SU-DHL-6 (cell line): ENCODE data around the gene IRGQ.

Experiments used
- H2AFZ ChIP-seq: fragments of 200-600 bp; sonication (generic); 2 replicates; pipeline ENCODE4 v1.6.1; 2014; ENCODE audit warnings: low read depth, mild to moderate bottlenecking, moderate library complexity, mixed read lengths, antibody characterized with exemption, low read length; ENCODE audit not compliant: severe bottlenecking
- H3F3A ChIP-seq: fragments of 200-600 bp; shearing (Covaris generic); 2 replicates; pipeline ENCODE4 v1.6.0; 2016; ENCODE audit warnings: antibody characterized with exemption, mild to moderate bottlenecking; ENCODE audit not compliant: insufficient read depth
- H3K27ac ChIP-seq: fragments of 200-600 bp; sonication (generic); 2 replicates; pipeline ENCODE4 v1.5.1; 2016; ENCODE audit warnings: low read depth, mild to moderate bottlenecking, low read length, moderate library complexity, mixed read lengths
- H3K27me3 ChIP-seq: fragments of 200-600 bp; sonication (generic), shearing (Covaris generic); 2 replicates; pipeline ENCODE4 v1.6.0; 2014; ENCODE audit warnings: mild to moderate bottlenecking, low read length
- H3K36me3 ChIP-seq: fragments of 200-600 bp; sonication (generic); 2 replicates; pipeline ENCODE4 v1.6.1; 2014; ENCODE audit warnings: mild to moderate bottlenecking, low read length, mixed read lengths
- H3K4me2 ChIP-seq: fragments of 300-600, 200-600 bp; shearing (Covaris generic), sonication (generic); 2 replicates; pipeline ENCODE4 v1.6.0; 2014; ENCODE audit warnings: low read length, low read depth, mild to moderate bottlenecking; ENCODE audit not compliant: poor library complexity, severe bottlenecking
- H3K4me3 ChIP-seq: fragments of 200-600 bp; sonication (generic); 2 replicates; pipeline ENCODE4 v1.5.1; 2014; ENCODE audit warnings: antibody characterized with exemption, low read length, mild to moderate bottlenecking, mixed read lengths; ENCODE audit not compliant: insufficient read depth, poor library complexity, severe bottlenecking
- H3K79me2 ChIP-seq: fragments of 200-600 bp; sonication (generic); 2 replicates; pipeline ENCODE4 v1.6.1; 2014; ENCODE audit warnings: mild to moderate bottlenecking, low read length, moderate library complexity; ENCODE audit not compliant: insufficient read depth
- H3K9ac ChIP-seq: fragments of 200-600 bp; sonication (generic); 2 replicates; pipeline ENCODE4 v1.7.0; 2014; ENCODE audit warnings: mild to moderate bottlenecking, low read length
- H3K9me2 ChIP-seq: fragments of 200-600 bp; sonication (generic); replicated peaks from 2 replicates; pipeline ENCODE4 v1.6.1; 2014; ENCODE audit warnings: low read length; ENCODE audit not compliant: insufficient read depth
- H3K9me3 ChIP-seq: fragments of 200-600 bp; sonication (generic); 2 replicates; pipeline ENCODE4 v1.6.1; 2014; ENCODE audit warnings: low read length, mixed read lengths; ENCODE audit not compliant: insufficient read depth
- H4K20me1 ChIP-seq: fragments of 200-600 bp; sonication (generic); 2 replicates; pipeline ENCODE4 v1.6.1; 2014; ENCODE audit warnings: low read depth, mild to moderate bottlenecking, antibody characterized with exemption, low read length, moderate library complexity, mixed read lengths
- EZH2phosphoT487 ChIP-seq: fragments of 200-600 bp; sonication (generic), shearing (Covaris generic); conservative IDR thresholded peaks from 2 replicates; pipeline ENCODE4 v1.6.1; 2018; ENCODE audit warnings: mild to moderate bottlenecking, antibody characterized with exemption, low read length, moderate library complexity, mixed read lengths
- TF ChIP-seq, protein P1 (sequence below): fragments of 200-600 bp; sonication (generic); IDR thresholded peaks from one replicate; pipeline ENCODE4 v1.5.1; 2017; ENCODE audit warnings: antibody characterized with exemption, mild to moderate bottlenecking, low read length, moderate library complexity; ENCODE audit not compliant: insufficient read depth, poor library complexity, severe bottlenecking

Gene IRGQ

DNA sequence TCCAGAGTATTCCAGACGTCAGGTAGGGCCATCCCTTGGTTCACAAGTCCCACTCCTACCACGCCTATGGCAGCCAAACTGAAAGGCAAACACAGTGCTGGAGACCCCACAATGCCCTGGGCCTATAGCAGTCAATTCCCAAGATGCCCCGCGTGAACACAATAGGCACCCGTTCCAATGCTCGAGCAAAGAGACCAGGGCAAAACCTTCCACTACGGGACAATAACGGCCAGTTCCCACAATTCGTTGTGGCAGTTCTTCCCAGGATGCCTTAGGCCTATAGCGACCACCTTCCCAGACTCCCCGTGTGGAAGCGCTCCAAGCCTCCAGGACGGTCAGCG is 23.0 kb upstream of the IRGQ start:
- Histone ChIP-seq H3K27ac (peak overlapping the region; percentile 69), H3K27me3 (no peaks in the 10 kb centered on the region), H3K9me2 (no peaks in the 10 kb centered on the region), H3K4me2 (peak overlapping the region; percentile 78), H3K36me3 (no peaks in the 10 kb centered on the region), H3F3A (peaks cover 17% of the 10 kb centered on the region; the same call in 1 of the 2 replicates), H3K9ac (peak overlapping the region; percentile 75), H3K79me2 (peaks cover 37% of the 10 kb centered on the region), H4K20me1 (no peaks in the 10 kb centered on the region), H3K9me3 (no peaks in the 10 kb centered on the region), H3K4me3 (peak overlapping the region; percentile 65), H2AFZ (peak overlapping the region; percentile 83)
- no peak for TF ChIP-seq EZH2phosphoT487
- TF ChIP-seq, protein P1, sequence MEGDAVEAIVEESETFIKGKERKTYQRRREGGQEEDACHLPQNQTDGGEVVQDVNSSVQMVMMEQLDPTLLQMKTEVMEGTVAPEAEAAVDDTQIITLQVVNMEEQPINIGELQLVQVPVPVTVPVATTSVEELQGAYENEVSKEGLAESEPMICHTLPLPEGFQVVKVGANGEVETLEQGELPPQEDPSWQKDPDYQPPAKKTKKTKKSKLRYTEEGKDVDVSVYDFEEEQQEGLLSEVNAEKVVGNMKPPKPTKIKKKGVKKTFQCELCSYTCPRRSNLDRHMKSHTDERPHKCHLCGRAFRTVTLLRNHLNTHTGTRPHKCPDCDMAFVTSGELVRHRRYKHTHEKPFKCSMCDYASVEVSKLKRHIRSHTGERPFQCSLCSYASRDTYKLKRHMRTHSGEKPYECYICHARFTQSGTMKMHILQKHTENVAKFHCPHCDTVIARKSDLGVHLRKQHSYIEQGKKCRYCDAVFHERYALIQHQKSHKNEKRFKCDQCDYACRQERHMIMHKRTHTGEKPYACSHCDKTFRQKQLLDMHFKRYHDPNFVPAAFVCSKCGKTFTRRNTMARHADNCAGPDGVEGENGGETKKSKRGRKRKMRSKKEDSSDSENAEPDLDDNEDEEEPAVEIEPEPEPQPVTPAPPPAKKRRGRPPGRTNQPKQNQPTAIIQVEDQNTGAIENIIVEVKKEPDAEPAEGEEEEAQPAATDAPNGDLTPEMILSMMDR, result no peak

DNA sequence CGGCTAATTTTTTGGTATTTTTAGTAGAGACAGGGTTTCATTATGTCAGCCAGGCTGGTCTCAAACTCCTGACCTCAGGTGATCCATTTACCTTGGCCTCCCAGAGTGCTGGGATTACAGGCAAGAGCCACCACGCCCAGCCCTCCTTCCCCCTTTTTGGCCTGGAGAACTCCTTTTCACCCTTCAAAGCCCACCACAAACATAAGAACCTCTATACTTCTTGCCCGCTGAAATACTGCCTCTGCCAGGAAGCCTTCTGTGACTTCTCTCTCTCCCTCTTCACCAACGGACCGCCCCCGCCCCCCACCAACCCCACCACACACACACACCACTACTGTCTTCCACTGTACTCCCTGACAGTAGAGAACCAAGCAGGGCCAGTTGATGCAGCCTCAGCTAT is 21.0 kb upstream of the IRGQ start:
- no peak overlapping the region for H3K4me3 ChIP-seq
- H3K4me2 ChIP-seq, result no peak overlapping the region

DNA sequence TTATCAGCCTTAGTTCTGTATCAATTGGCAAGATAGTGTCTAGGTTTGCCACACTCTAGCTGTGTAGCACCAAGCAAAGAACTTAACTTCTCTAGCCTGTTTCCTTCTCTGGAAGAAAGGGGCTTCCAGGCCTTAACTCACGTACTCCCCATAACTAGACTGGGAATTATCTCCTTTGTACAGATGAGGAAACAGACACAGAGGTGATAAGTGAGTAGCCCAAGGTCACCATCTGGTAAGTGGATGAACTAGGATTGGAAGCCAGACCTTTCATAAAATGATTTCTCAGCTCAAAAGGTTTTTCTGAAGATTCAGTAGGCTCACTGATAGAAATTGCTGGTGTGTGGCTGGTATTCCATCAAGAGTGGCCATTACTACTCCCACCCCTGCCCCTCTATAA is 20.4 kb upstream of the IRGQ start:
- Histone ChIP-seq H3K79me2 (peaks cover 44% of the 10 kb centered on the region), H3K9ac (no peak overlapping the region), H3K4me3 (no peak overlapping the region), H2AFZ (no peak overlapping the region), H3K9me2 (no peaks in the 10 kb centered on the region), H3K36me3 (no peaks in the 10 kb centered on the region), H3K9me3 (no peaks in the 10 kb centered on the region), H3K27me3 (no peaks in the 10 kb centered on the region), H3F3A (peaks cover 10% of the 10 kb centered on the region; the same call in 1 of the 2 replicates), H3K4me2 (no peak overlapping the region), H3K27ac (0 out of 2 replicates have a peak overlapping the region, but pooled peaks have one; percentile 2), H4K20me1 (no peaks in the 10 kb centered on the region)
- no peak for TF ChIP-seq EZH2phosphoT487
- TF ChIP-seq, protein P1, result no peak

More for the DNA sequence above, 21.0 kb upstream of the IRGQ start:
- Histone ChIP-seq H3K9me2 (no peaks in the 10 kb centered on the region), H3K9ac (no peak overlapping the region), H3K9me3 (no peaks in the 10 kb centered on the region), H3K27me3 (no peaks in the 10 kb centered on the region), H3K36me3 (no peaks in the 10 kb centered on the region), H3K79me2 (peaks cover 40% of the 10 kb centered on the region), H4K20me1 (no peaks in the 10 kb centered on the region), H3K27ac (no peak overlapping the region), H3F3A (peaks cover 17% of the 10 kb centered on the region; the same call in 1 of the 2 replicates), H2AFZ (no peak overlapping the region)
- TF ChIP-seq, protein P1, result no peak
- no peak for TF ChIP-seq EZH2phosphoT487
